Measurements from ENCODE around the gene SEC31B.

Gene SEC31B

GRCh38 chr10:100554902-100555301 is 35.2 kb upstream of the SEC31B start:
- Histone ChIP-seq H3K4me2 (no peak overlapping the region), H3K27me3 (no peaks in the 10 kb centered on the region), H3K9ac (no peak overlapping the region), H3K27ac (no peak overlapping the region), H4K20me1 (0 out of 2 replicates have a peak, but pooled peaks cover 11% of the 10 kb centered on the region), H3K4me3 (no peak overlapping the region), H3K36me3 (peaks cover 71% of the 10 kb centered on the region), H3K9me3 (no peaks in the 10 kb centered on the region), H3K4me1 (peaks cover 30% of the 10 kb centered on the region)
- TF ChIP-seq Cebpa-rat (IDR thresholded peaks at IDR 0.05) = no peak

- TF ChIP-seq Cebpa-rat (IDR thresholded peaks at IDR 0.05) = no peak
- Histone ChIP-seq H4K20me1 (0 out of 2 replicates have a peak, but pooled peaks cover 15% of the 10 kb centered on the region), H3K9ac (no peak overlapping the region), H3K27me3 (no peaks in the 10 kb centered on the region), H3K36me3 (peaks cover 80% of the 10 kb centered on the region), H3K27ac (no peak overlapping the region), H3K4me3 (no peak overlapping the region), H3K4me1 (peaks cover 30% of the 10 kb centered on the region), H3K4me2 (no peak overlapping the region), H3K9me3 (no peaks in the 10 kb centered on the region)
Measured at GRCh38 chr10:100553929-100554328, 34.3 kb upstream of the SEC31B start.

GRCh38 chr10:100551738-100552137 is 32.1 kb upstream of the SEC31B start:
- peaks cover 83% of the 10 kb centered on the region for H3K36me3 ChIP-seq
- no peak overlapping the region for H3K27ac ChIP-seq
- no peak overlapping the region for H3K4me3 ChIP-seq
- peaks cover 30% of the 10 kb centered on the region for H3K4me1 ChIP-seq
- H3K27me3 ChIP-seq = no peaks in the 10 kb centered on the region
- H3K9me3 ChIP-seq = no peaks in the 10 kb centered on the region
- TF ChIP-seq Cebpa-rat (IDR thresholded peaks at IDR 0.05) = no peak
- 0 out of 2 replicates have a peak, but pooled peaks cover 14% of the 10 kb centered on the region for H4K20me1 ChIP-seq
- H3K4me2 ChIP-seq = peak overlapping the region; percentile 44
- no peak overlapping the region for H3K9ac ChIP-seq

GRCh38 chr10:100551196-100551595 is 31.5 kb upstream of the SEC31B start:
- peaks cover 83% of the 10 kb centered on the region for H3K36me3 ChIP-seq
- no peak overlapping the region for H3K4me3 ChIP-seq
- peak overlapping the region; percentile 44 for H3K4me2 ChIP-seq
- H3K9me3 ChIP-seq = no peaks in the 10 kb centered on the region
- no peak overlapping the region for H3K9ac ChIP-seq
- H4K20me1 ChIP-seq = 0 out of 2 replicates have a peak, but pooled peaks cover 14% of the 10 kb centered on the region
- H3K27ac ChIP-seq = no peak overlapping the region
- H3K27me3 ChIP-seq = no peaks in the 10 kb centered on the region
- no peak for TF ChIP-seq Cebpa-rat (IDR thresholded peaks at IDR 0.05)
- peaks cover 30% of the 10 kb centered on the region for H3K4me1 ChIP-seq

- no peak overlapping the region for H3K4me2 ChIP-seq
- H3K27me3 ChIP-seq = no peaks in the 10 kb centered on the region
- no peak overlapping the region for H3K27ac ChIP-seq
- peaks cover 49% of the 10 kb centered on the region; the same call in 1 of the 2 replicates for H4K20me1 ChIP-seq
- 0 out of 2 replicates have a peak, but pooled peaks cover under 1% of the 10 kb centered on the region for H3K4me1 ChIP-seq
- H3K9me3 ChIP-seq = no peaks in the 10 kb centered on the region
- peaks cover 99% of the 10 kb centered on the region for H3K36me3 ChIP-seq
- no peak overlapping the region for H3K4me3 ChIP-seq
- no peak overlapping the region for H3K9ac ChIP-seq
- no peak for TF ChIP-seq Cebpa-rat (IDR thresholded peaks at IDR 0.05)
Measured at GRCh38 chr10:100544950-100545349, 25.3 kb upstream of the SEC31B start.

- Histone ChIP-seq H3K9ac (peak overlapping the region; percentile 75; the same call in 1 of the 2 replicates), H3K9me3 (no peaks in the 10 kb centered on the region), H3K4me2 (peak overlapping the region; percentile 97), H3K27ac (0 out of 2 replicates have a peak overlapping the region, but pooled peaks have one; percentile 87), H4K20me1 (peaks cover 52% of the 10 kb centered on the region), H3K4me1 (peaks cover 44% of the 10 kb centered on the region), H3K36me3 (peaks cover 47% of the 10 kb centered on the region), H3K27me3 (no peaks in the 10 kb centered on the region), H3K4me3 (peak overlapping the region; percentile 73; the same call in 1 of the 2 replicates)
- no peak for TF ChIP-seq Cebpa-rat (IDR thresholded peaks at IDR 0.05)
Measured at GRCh38 chr10:100537475-100537874, 17.8 kb upstream of the SEC31B start.

- Histone ChIP-seq H3K4me3 (peak within 1 kb of the TSS; percentile 73), H3K27me3 (no peaks in the 10 kb centered on the region), H3K27ac (peak within 1 kb of the TSS; percentile 87), H3K9ac (peak within 1 kb of the TSS; percentile 75), H3K9me3 (peaks cover 7% of the 10 kb centered on the region; the same call in 1 of the 2 replicates), H4K20me1 (peaks cover 42% of the 10 kb centered on the region), H3K4me2 (peak within 1 kb of the TSS; percentile 97), H3K36me3 (peaks cover 31% of the 10 kb centered on the region), H3K4me1 (peaks cover 44% of the 10 kb centered on the region)
- no peak for TF ChIP-seq Cebpa-rat (IDR thresholded peaks at IDR 0.05)
Measured at GRCh38 chr10:100535715-100536353, 16.2 kb upstream of the SEC31B start, which contains the start of gene HIF1AN. Gene HIF1AN, plus strand, starts transcription at chr10:100535943. Its CDS starts 16 bp downstream, at chr10:100535959.

- no peaks in the 10 kb centered on the region for H3K27me3 ChIP-seq
Measured at GRCh38 chr10:100535338-100535714, 15.7 kb upstream of the SEC31B start.

GRCh38 chr10:100534726-100535125 is 15.1 kb upstream of the SEC31B start:
- Histone ChIP-seq H3K36me3 (peaks cover 20% of the 10 kb centered on the region), H3K27me3 (no peaks in the 10 kb centered on the region), H3K4me1 (peaks cover 50% of the 10 kb centered on the region), H3K4me2 (peak overlapping the region; percentile 97), H3K27ac (peak overlapping the region; percentile 87; the same call in 1 of the 2 replicates), H3K4me3 (peak overlapping the region; percentile 73), H4K20me1 (peaks cover 31% of the 10 kb centered on the region), H3K9ac (no peak overlapping the region), H3K9me3 (peaks cover 7% of the 10 kb centered on the region; the same call in 1 of the 2 replicates)
- no peak for TF ChIP-seq Cebpa-rat (IDR thresholded peaks at IDR 0.05)

More at GRCh38 chr10:100535338-100535714, 15.7 kb upstream of the SEC31B start:
- peak overlapping the region; percentile 73 for H3K4me3 ChIP-seq
- peak overlapping the region; percentile 75 for H3K9ac ChIP-seq
- H3K9me3 ChIP-seq = peaks cover 7% of the 10 kb centered on the region; the same call in 1 of the 2 replicates
- peak overlapping the region; percentile 87 for H3K27ac ChIP-seq
- peaks cover 37% of the 10 kb centered on the region for H4K20me1 ChIP-seq
- H3K4me1 ChIP-seq = peaks cover 45% of the 10 kb centered on the region
- H3K36me3 ChIP-seq = peaks cover 26% of the 10 kb centered on the region
- H3K4me2 ChIP-seq = peak overlapping the region; percentile 97
- TF ChIP-seq Cebpa-rat (IDR thresholded peaks at IDR 0.05) = no peak

- Histone ChIP-seq H3K4me1 (peaks cover 49% of the 10 kb centered on the region), H3K9me3 (peaks cover 7% of the 10 kb centered on the region; the same call in 1 of the 2 replicates), H3K4me3 (no peak overlapping the region), H3K27me3 (no peaks in the 10 kb centered on the region), H3K4me2 (no peak overlapping the region), H3K9ac (no peak overlapping the region), H3K27ac (no peak overlapping the region), H4K20me1 (peaks cover 21% of the 10 kb centered on the region; the same call in 1 of the 2 replicates), H3K36me3 (peaks cover 11% of the 10 kb centered on the region)
- no peak for TF ChIP-seq Cebpa-rat (IDR thresholded peaks at IDR 0.05)
Measured at GRCh38 chr10:100531761-100532160, 12.1 kb upstream of the SEC31B start.

Measured in BLaER1 (cell line).